ENCODE results near the gene BBC3.

DNA sequence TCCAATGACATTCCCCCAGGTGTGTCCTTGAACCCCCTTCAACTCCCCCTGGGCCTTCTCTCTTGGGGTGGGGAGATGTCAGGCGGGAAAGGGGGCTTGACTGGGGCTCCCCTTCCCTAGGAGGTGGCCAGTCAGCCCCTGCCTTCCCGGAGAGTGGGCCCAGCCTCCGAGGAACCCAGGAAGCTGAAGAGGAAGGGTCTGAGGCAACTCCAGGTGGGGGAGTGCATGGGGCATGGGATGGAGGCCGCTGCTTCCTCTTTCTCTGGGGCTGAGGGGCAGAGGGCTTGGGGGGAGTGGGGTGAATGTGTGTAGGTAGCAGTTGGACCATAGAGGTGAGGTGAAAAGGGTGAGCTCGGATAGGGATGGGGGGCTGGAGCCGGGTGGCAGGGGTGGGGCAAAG, 41.0 kb upstream of the BBC3 start:
- no peak for TF ChIP-seq EZH2 (IDR thresholded peaks at IDR 0.05; ENCODE audit: insufficient read depth, low read length)
- TF ChIP-seq, protein P1, sequence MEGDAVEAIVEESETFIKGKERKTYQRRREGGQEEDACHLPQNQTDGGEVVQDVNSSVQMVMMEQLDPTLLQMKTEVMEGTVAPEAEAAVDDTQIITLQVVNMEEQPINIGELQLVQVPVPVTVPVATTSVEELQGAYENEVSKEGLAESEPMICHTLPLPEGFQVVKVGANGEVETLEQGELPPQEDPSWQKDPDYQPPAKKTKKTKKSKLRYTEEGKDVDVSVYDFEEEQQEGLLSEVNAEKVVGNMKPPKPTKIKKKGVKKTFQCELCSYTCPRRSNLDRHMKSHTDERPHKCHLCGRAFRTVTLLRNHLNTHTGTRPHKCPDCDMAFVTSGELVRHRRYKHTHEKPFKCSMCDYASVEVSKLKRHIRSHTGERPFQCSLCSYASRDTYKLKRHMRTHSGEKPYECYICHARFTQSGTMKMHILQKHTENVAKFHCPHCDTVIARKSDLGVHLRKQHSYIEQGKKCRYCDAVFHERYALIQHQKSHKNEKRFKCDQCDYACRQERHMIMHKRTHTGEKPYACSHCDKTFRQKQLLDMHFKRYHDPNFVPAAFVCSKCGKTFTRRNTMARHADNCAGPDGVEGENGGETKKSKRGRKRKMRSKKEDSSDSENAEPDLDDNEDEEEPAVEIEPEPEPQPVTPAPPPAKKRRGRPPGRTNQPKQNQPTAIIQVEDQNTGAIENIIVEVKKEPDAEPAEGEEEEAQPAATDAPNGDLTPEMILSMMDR (IDR thresholded peaks at IDR 0.05; ENCODE audit: insufficient read depth, low read depth, low read length), result no peak
